Retinal pigment epithelial cell (primary cell): ENCODE results near the gene TMEM255A.

Source experiments
- DNase-seq: peaks from one replicate; pipeline ENCODE4 v3.0.0-alpha.2; 2010; ENCODE audit warnings: low read depth
- H3K4me3 ChIP-seq: 2 replicates; pipeline ENCODE4 v1.5.1; 2011; ENCODE audit warnings: mild to moderate bottlenecking, low read length, control low read depth, moderate library complexity
- CTCF ChIP-seq: conservative IDR thresholded peaks from 2 replicates; pipeline ENCODE4 v1.5.1; 2011; ENCODE audit warnings: low read depth, low read length, control low read depth, inconsistent platforms

Gene TMEM255A

GRCh38 chrX:120282697-120283096 is 28.6 kb downstream of the TMEM255A start:
- no peak for TF ChIP-seq CTCF
- no peak for DNase-seq
- H3K4me3 ChIP-seq = no peak overlapping the region

- DNase-seq = no peak
- no peak overlapping the region for H3K4me3 ChIP-seq
- TF ChIP-seq CTCF = no peak
These were observed 29.5 kb downstream of the TMEM255A start for GRCh38 chrX:120281761-120282160.

DNA sequence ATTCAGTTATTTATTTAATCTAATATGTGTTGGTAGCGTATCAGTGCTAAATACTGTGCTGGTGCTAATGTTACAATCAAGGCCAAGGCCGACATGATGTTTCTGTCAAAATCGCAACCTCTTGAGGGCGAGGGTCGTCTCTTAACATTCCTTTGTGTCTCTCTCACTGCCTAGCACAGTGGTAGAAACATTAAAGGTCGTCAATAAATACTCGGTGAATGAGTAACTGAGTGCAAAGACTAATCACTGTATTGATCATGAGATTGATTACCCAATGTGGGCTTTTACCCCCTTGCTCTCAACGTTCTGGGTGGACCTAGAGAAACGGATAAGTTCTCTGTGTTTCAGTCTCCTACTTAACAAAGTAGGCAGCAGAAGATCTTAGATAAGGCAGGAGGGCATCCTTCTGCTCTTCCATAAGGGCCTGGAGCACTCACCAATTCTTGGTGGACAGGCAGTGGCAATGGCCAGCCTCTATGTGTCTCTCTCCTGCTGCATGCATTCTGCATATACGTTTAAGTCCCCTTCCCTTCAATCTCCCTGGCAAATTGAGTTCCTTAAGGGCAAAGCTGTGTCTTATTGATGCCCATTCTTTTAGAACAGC is 30.1 kb downstream of the TMEM255A start:
- H3K4me3 ChIP-seq = no peak overlapping the region
- DNase-seq = no peak
- no peak for TF ChIP-seq CTCF

GRCh38 chrX:120274958-120275357 is 36.3 kb downstream of the TMEM255A start:
- TF ChIP-seq CTCF = no peak
- no peak for DNase-seq
- H3K4me3 ChIP-seq = no peak overlapping the region

GRCh38 chrX:120274145-120274544 is 37.1 kb downstream of the TMEM255A start:
- DNase-seq = no peak
- H3K4me3 ChIP-seq = no peak overlapping the region
- no peak for TF ChIP-seq CTCF

DNA sequence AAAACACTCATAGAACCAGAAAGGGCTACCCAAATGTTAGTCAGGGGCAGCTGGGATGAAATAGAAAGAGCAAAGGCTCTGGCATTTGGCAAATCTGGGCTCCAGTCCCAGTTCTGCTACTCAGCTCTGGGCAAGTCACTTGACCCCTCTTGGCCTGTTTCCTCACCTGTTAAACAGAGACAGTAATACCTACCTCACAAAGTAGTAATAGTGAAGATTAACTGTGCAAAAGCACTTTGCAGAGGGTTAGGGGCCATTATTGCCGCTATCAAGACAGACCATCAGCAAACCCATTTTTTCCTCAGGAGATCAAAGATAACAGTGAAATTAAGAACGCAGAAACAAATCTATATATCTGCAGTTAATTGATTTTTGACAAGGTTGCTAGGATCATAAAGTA is 40.0 kb downstream of the TMEM255A start:
- DNase-seq = no peak
- no peak for TF ChIP-seq CTCF
- no peak overlapping the region for H3K4me3 ChIP-seq

DNA sequence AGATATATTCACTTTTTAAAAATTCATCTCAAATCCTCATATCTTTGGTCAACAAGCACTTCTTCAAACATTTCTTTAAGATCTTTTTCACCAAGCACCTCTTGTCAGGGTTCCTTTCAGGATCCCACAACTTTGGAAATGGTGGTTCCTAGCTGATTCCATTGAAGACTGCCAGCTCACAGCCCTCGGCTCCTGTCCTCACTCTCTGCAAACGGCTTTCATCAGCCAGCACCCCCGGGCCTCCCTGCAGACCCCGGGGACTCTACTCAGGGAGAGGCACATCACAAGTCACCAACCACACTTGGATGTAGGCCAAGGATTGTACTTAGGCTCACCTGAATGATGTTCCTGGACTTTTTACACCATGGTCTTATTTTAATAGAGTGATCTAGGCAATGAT is 40.7 kb downstream of the TMEM255A start:
- H3K4me3 ChIP-seq = no peak overlapping the region
- TF ChIP-seq CTCF = no peak
- DNase-seq = no peak
